ENCODE data around the gene GALNT1. TPM values are rescaled to one million over a fixed set of nuclear protein-coding genes. Genes with fewer than 3 reads are reported as not detected.

The GALNT1 gene
- total RNA-seq, 1 donor = 82.9 TPM

DNA sequence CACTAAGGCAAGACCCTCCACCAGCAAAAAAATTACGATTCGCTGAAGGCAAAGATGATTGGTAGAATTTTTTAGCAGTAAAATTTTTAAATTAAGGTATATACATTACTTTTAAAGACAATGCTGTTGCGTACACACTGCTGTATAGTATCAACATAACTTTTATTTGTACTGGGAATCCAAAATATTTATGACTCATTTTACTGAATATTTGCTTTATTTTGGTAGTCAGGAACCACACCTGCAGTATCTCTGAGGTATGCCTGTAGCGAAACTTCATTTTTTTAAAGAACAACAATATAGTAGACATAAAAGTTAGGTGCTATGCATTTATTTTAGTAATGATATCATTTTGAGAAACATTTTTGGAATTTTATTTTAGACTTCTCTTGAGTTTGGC is 57.8 kb downstream of the GALNT1 start:
- H3K4me3 ChIP-seq (ENCODE audit: low read depth, low read length) = no peak overlapping the region
- DNase-seq (ENCODE audit: low read depth) = no peak
- TF ChIP-seq, protein P1, sequence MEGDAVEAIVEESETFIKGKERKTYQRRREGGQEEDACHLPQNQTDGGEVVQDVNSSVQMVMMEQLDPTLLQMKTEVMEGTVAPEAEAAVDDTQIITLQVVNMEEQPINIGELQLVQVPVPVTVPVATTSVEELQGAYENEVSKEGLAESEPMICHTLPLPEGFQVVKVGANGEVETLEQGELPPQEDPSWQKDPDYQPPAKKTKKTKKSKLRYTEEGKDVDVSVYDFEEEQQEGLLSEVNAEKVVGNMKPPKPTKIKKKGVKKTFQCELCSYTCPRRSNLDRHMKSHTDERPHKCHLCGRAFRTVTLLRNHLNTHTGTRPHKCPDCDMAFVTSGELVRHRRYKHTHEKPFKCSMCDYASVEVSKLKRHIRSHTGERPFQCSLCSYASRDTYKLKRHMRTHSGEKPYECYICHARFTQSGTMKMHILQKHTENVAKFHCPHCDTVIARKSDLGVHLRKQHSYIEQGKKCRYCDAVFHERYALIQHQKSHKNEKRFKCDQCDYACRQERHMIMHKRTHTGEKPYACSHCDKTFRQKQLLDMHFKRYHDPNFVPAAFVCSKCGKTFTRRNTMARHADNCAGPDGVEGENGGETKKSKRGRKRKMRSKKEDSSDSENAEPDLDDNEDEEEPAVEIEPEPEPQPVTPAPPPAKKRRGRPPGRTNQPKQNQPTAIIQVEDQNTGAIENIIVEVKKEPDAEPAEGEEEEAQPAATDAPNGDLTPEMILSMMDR (IDR thresholded peaks at IDR 0.05; ENCODE audit: insufficient read depth, low read depth, low read length) = no peak

DNA sequence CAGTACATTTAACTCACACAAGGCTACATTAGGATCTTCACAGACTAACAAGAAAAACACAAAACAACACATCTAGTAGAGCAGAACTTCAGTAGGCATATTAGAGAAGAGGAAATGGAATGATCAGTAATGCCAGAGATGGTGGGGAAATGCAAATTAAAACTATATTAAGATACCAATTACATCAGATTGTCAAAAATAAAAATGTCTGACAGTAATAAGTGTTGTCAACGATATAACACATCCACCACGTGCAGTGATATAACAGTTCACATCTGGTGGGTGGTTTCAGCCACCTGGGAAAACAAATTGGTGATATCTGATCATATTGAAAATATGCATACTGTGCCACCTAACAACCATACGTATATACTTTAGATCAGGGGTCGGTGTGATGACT is 59.9 kb downstream of the GALNT1 start:
- no peak for DNase-seq (ENCODE audit: low read depth)
- TF ChIP-seq, protein P1 (IDR thresholded peaks at IDR 0.05; ENCODE audit: insufficient read depth, low read depth, low read length) = no peak

DNA sequence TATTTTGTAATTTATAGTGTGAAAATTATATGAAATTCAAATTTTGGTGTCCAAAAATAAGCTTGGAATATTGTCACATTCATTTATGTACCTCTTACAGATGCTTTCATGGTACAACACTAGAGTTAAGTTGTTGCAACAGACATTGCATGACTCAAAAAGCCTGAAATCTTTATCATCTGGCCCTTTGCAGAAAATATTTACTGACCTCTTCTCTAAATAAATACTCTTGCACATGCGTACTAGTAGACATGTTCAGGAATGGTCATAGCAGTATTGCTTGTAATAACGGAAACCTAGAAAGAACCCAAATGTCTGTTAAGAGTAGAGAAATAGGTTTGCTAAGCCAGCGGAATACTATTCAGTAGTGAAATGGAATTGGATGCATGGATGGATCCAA is 60.4 kb downstream of the GALNT1 start:
- peak; percentile 71 for DNase-seq (ENCODE audit: low read depth)
- TF ChIP-seq, protein P1 (IDR thresholded peaks at IDR 0.05; ENCODE audit: insufficient read depth, low read depth, low read length) = no peak

More for the DNA sequence above, 59.9 kb downstream of the GALNT1 start:
- H3K4me3 ChIP-seq (ENCODE audit: low read depth, low read length) = no peak overlapping the region

DNA sequence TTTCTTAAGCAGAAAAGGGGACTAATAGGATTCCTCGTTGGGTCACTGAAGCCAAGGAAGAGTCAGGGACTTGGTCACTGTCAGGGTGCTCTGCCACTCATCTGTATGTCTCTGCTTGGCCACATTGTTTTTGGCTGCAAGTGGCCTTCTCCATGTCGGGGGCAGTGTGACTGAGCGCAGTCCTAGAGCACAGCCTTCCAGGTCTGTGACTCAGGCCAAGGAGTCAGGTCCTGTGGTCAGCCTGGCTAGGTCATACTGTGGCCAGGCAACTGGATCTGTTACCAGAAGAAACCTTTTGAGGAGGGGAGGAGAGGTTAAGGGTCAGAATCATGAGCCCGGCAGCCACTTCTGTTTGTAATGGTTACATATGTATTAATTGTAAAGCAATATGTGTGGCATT is 61.3 kb downstream of the GALNT1 start:
- TF ChIP-seq, protein P1 (IDR thresholded peaks at IDR 0.05; ENCODE audit: insufficient read depth, low read depth, low read length) = no peak
- no peak overlapping the region for H3K4me3 ChIP-seq (ENCODE audit: low read depth, low read length)
- DNase-seq (ENCODE audit: low read depth) = no peak

More for the DNA sequence above, 60.4 kb downstream of the GALNT1 start:
- H3K4me3 ChIP-seq (ENCODE audit: low read depth, low read length) = no peak overlapping the region

DNA sequence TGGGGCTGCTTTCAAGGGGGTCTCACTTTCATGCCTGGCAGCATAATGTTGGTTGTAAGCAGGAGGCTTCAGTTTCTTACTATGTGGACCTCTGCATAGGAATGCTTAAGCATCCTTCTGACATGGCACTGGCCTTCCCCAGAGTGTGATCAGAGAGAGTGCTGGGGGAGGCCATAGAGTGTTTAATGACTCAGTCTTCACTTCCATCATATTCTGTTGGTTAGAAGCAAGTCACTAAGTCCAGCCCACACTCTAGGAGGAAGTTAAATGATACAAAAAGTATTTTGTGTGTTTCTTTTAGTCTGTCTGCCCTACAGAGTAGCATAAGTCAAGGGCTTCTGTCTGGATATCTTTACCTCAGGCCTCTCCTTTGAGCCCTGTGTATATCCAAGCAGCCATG is 64.9 kb downstream of the GALNT1 start:
- TF ChIP-seq, protein P1 (IDR thresholded peaks at IDR 0.05; ENCODE audit: insufficient read depth, low read depth, low read length) = no peak
- no peak for DNase-seq (ENCODE audit: low read depth)
- H3K4me3 ChIP-seq (ENCODE audit: low read depth, low read length) = no peak overlapping the region

DNA sequence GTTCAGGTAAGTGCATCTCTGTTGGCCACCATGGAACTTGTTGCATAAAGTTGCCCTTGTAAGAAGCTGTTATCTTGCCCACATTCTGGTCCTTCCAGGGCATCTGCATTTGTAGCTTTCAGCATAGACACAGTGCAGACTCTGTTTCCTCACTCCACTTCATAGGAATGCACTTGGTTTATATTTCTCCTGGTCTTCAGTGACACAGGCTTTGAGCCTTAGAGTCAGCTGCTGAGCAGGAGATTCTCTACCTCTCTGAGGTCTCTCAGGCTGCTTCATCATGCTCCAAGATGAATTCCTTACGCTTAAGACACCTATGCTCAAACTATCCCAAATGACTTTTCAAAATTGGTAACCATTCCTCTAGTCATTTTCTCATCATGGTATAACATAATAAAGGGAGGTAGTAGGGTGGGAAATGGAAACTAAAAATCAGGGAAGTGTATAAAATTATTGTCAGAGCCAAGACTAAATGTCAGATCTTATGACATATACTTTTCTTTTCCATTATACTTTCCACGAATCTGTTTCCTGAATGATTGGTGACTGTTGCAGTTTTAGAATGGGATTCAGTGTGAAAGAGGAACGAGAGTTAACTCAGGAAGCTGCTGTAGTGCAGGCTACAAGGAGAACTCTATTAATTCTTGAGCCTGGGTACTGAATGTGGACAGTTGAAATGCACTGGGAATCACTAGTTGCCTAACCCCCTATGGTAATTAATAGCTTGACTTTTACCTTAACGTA is 72.0 kb downstream of the GALNT1 start:
- DNase-seq (ENCODE audit: low read depth) = no peak

More for the DNA sequence above, 72.0 kb downstream of the GALNT1 start:
- TF ChIP-seq, protein P1 (IDR thresholded peaks at IDR 0.05; ENCODE audit: insufficient read depth, low read depth, low read length) = no peak
- no peak overlapping the region for H3K4me3 ChIP-seq (ENCODE audit: low read depth, low read length)
